SK-N-SH (cell line): ENCODE results near the gene FAM149B1. TPM values are rescaled to one million over a fixed set of nuclear protein-coding genes. Genes with fewer than 3 reads are reported as not detected.

Experiments
- CTCF ChIA-PET: fragments of 300-600, 350-600 bp; formaldehyde crosslinking; extraction: SDS; loops from one replicate; lab custom pipeline; 2021; lab: Yijun Ruan, JAX
- POLR2A ChIA-PET: fragments of 350-600 bp; sonication (Branson Sonifier 250); formaldehyde crosslinking; extraction: SDS; loops from one replicate; lab custom pipeline; 2020; ENCODE audit warnings: antibody characterized with exemption, inconsistent platforms; lab: Yijun Ruan, JAX
- DNase-seq: peaks from one replicate; pipeline ENCODE4 v3.0.0; 2012
- H2AFZ ChIP-seq: fragments of 200-600 bp; sonication (generic); 2 replicates; pipeline ENCODE4 v1.8.1; 2016; ENCODE audit warnings: antibody characterized with exemption, mild to moderate bottlenecking, low read depth
- H3F3A ChIP-seq: fragments of 200-600 bp; sonication (generic); replicated peaks from 2 replicates; pipeline ENCODE3; 2016; ENCODE audit warnings: antibody characterized with exemption, mild to moderate bottlenecking; ENCODE audit not compliant: insufficient read depth
- H3K27ac ChIP-seq, 2 experiments: fragments of 200-500 bp in 1 of 2; fragments of 200-600 bp in 1 of 2; sonication (Bioruptor generic) in 1 of 2; sonication (generic), shearing (Covaris generic) in 1 of 2; 2 replicates each; pipeline versions ENCODE4 v1.5.1 to v1.6.1; 2014 to 2016; ENCODE audit warnings: low read depth in 2 of 2, inconsistent platforms in 1 of 2, low read length in 1 of 2, mild to moderate bottlenecking in 1 of 2, mixed read lengths in 1 of 2
- H3K27me3 ChIP-seq: fragments of 200-600 bp; sonication (generic), shearing (Covaris generic); 2 replicates; pipeline ENCODE4 v1.6.1; 2016; ENCODE audit warnings: mixed run types; ENCODE audit not compliant: insufficient read depth
- H3K36me3 ChIP-seq, 2 experiments: fragments of 200-500 bp in 1 of 2; fragments of 200-600 bp in 1 of 2; sonication (Bioruptor generic) in 1 of 2; sonication (generic) in 1 of 2; replicated peaks in 1 of 2; 2 replicates each; pipeline versions ENCODE3 to v1.5.1; 2014 to 2016; ENCODE audit warnings: low read length in 1 of 2, mild to moderate bottlenecking in 1 of 2; ENCODE audit not compliant: insufficient read depth in 2 of 2, control insufficient read depth in 1 of 2
- H3K4me1 ChIP-seq, 2 experiments: fragments of 200-500 bp in 1 of 2; fragments of 200-600 bp in 1 of 2; sonication (Bioruptor generic) in 1 of 2; sonication (generic), shearing (Covaris generic) in 1 of 2; 2 replicates each; pipeline versions ENCODE4 v1.5.1 to v1.6.1; 2014 to 2016; ENCODE audit warnings: low read depth in 1 of 2, low read length in 1 of 2, mixed run types in 1 of 2; ENCODE audit not compliant: insufficient read depth in 2 of 2, control insufficient read depth in 1 of 2
- H3K4me2 ChIP-seq: fragments of 200-600 bp; sonication (generic), shearing (Covaris generic); 2 replicates; pipeline ENCODE4 v1.6.1; 2017; ENCODE audit warnings: mixed run types
- H3K4me3 ChIP-seq, 2 experiments: fragments of 200-500 bp in 1 of 2; fragments of 200-600 bp in 1 of 2; sonication (Bioruptor generic) in 1 of 2; sonication (generic), shearing (Covaris generic) in 1 of 2; 2 replicates each; pipeline versions ENCODE4 v1.5.1 to v1.8.1; 2014 to 2016; ENCODE audit warnings: low read depth in 2 of 2, inconsistent platforms in 1 of 2, low read length in 1 of 2, mild to moderate bottlenecking in 1 of 2, mixed read lengths in 1 of 2, moderate library complexity in 1 of 2
- H3K79me2 ChIP-seq: fragments of 200-600 bp; sonication (generic); 2 replicates; pipeline ENCODE4 v1.8.1; 2017; ENCODE audit warnings: mild to moderate bottlenecking; ENCODE audit not compliant: insufficient read depth
- H3K9ac ChIP-seq: fragments of 200-600 bp; sonication (generic); 2 replicates; pipeline ENCODE4 v1.6.1; 2017; ENCODE audit warnings: mixed run types
- H3K9me2 ChIP-seq: fragments of 200-600 bp; sonication (generic); 2 replicates; pipeline ENCODE4 v1.6.1; 2017; ENCODE audit warnings: mixed run types
- H3K9me3 ChIP-seq: fragments of 200-600 bp; sonication (generic); 2 replicates; pipeline ENCODE4 v1.6.1; 2017; ENCODE audit warnings: mixed run types, mild to moderate bottlenecking, moderate library complexity
- H4K20me1 ChIP-seq: fragments of 200-600 bp; sonication (generic); 2 replicates; pipeline ENCODE4 v1.6.1; 2017; ENCODE audit warnings: mild to moderate bottlenecking, mixed run types; ENCODE audit not compliant: insufficient read depth
- CTCF ChIP-seq: fragments of 200-600 bp; sonication (generic); IDR thresholded peaks from 2 replicates; pipeline ENCODE4 v1.6.1; 2017; ENCODE audit warnings: antibody characterized with exemption, mild to moderate bottlenecking, moderate library complexity
- EZH2phosphoT487 ChIP-seq: fragments of 200-600 bp; sonication (generic); IDR thresholded peaks from 2 replicates; pipeline ENCODE4 v1.6.1; 2017; ENCODE audit warnings: low read depth, mixed run types, mild to moderate bottlenecking, antibody characterized with exemption, moderate library complexity, borderline replicate concordance
- FOXM1 ChIP-seq: IDR thresholded peaks from 2 replicates; pipeline ENCODE4 v1.4.0; 2012; ENCODE audit warnings: low read depth, mild to moderate bottlenecking
- MEF2A ChIP-seq: IDR thresholded peaks from 2 replicates; pipeline ENCODE4 v1.4.0; 2012; ENCODE audit warnings: low read depth, borderline replicate concordance
- NRF1 ChIP-seq: IDR thresholded peaks from 2 replicates; pipeline ENCODE4 v1.6.1; 2012; ENCODE audit warnings: low read depth, mild to moderate bottlenecking, low read length
- PBX3 ChIP-seq: IDR thresholded peaks from 2 replicates; pipeline ENCODE4; 2012
- POLR2AphosphoS5 ChIP-seq: IDR thresholded peaks from 2 replicates; pipeline ENCODE4 v1.6.1; 2012; ENCODE audit warnings: low read depth, low read length
- RCOR1 ChIP-seq: fragments of 150-350 bp; IDR thresholded peaks from 2 replicates; pipeline ENCODE4 v1.6.1; 2017; ENCODE audit warnings: antibody characterized with exemption, low read length
- REST ChIP-seq: IDR thresholded peaks from 2 replicates; pipeline ENCODE4 v1.6.1; 2012; ENCODE audit warnings: mild to moderate bottlenecking, low read depth, low read length, moderate library complexity
- RFX5 ChIP-seq: IDR thresholded peaks from 2 replicates; pipeline ENCODE4 v1.6.1; 2012; ENCODE audit warnings: mild to moderate bottlenecking, improper control_type of control experiment, low read length
- RXRA ChIP-seq: IDR thresholded peaks from 2 replicates; pipeline ENCODE4 v1.4.0; 2012; ENCODE audit warnings: low read depth, mild to moderate bottlenecking, borderline replicate concordance
- TCF12 ChIP-seq: IDR thresholded peaks from 2 replicates; pipeline ENCODE4 v1.4.0; 2012
- YY1 ChIP-seq: IDR thresholded peaks from 2 replicates; pipeline ENCODE4 v1.4.0; 2012; ENCODE audit warnings: low read depth, mild to moderate bottlenecking
- WGBS: methylation state at CpG from one replicate; pipeline ENCODE4 v1.1.6; 2017; ENCODE audit warnings: low lambda C conversion rate; 5-methylcytosine and 5-hydroxymethylcytosine counted together
- polyA plus RNA-seq, 3 experiments: library from polyadenylated mRNA; depleted of rRNA; stranded (reverse); fragments of >200 nt; gene quantifications; 2 replicates each; pipeline ENCODE4 v1.2.3, GENCODE V29; 2012
- TF ChIP-seq, protein P1 (sequence below): IDR thresholded peaks from 2 replicates; pipeline ENCODE4 v1.4.0; 2012; ENCODE audit warnings: low read depth, borderline replicate concordance
- TF ChIP-seq, protein P2 (sequence below): IDR thresholded peaks from 2 replicates; pipeline ENCODE4 v1.4.0; 2012; ENCODE audit warnings: low read depth
- TF ChIP-seq, protein P3 (sequence below): fragments of 150-350 bp; IDR thresholded peaks from 2 replicates; pipeline ENCODE4 v1.6.1; 2016; ENCODE audit warnings: mild to moderate bottlenecking, low read depth, low read length
- TF ChIP-seq, protein P4 (sequence below): IDR thresholded peaks from 2 replicates; pipeline ENCODE4 v1.4.0; 2012; ENCODE audit warnings: low read depth, borderline replicate concordance

Gene FAM149B1
- polyA plus RNA-seq, 1 of the 3 experiments (the other 2 are of a cell fraction), result 28.2 TPM

DNA sequence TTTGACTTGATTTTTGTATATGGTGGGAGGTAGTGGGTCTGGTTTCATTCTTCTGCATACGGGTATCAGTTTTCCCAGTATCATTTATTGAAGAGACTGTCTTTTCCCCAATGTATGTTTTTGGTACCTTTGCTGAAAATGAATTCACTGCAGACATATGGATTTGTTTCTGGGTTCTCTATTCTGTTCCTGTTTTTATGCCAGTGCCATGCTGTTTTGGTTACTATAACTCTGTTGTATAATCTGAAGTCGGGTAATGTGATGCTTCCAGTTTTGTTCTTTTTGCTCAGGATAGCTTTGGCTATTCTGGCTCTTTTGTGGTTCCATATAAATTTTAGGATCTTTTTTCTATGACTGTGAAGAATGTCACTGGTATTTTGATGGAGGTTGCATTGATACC, 947 bp upstream of the FAM149B1 start:
- Histone ChIP-seq H2AFZ (no peak overlapping the region), H3K9me3 (no peaks in the 10 kb centered on the region), H3K27me3 (no peaks in the 10 kb centered on the region), H4K20me1 (peaks cover 9% of the 10 kb centered on the region), H3K4me3 (peak overlapping the region; percentile 64 to 83), H3K4me2 (peak overlapping the region; percentile 78), H3K27ac (peak overlapping the region in 1 of 2 experiments; percentile 93; a peak in 1 of 4 replicates), H3K9me2 (no peaks in the 10 kb centered on the region), H3F3A (peaks cover 16% of the 10 kb centered on the region), H3K4me1 (no peaks in the 10 kb centered on the region; a peak in 2 of 4 replicates), H3K9ac (peak overlapping the region; percentile 89), H3K79me2 (peaks cover 87% of the 10 kb centered on the region), H3K36me3 (peaks cover 17 to 33% of the 10 kb centered on the region in 2 experiments)
- POLR2A ChIA-PET, result no interaction called here
- CTCF ChIA-PET, result interaction anchor here (2.3 kb wide), 1 partner anchor 8 kb away, joined by 15 read pairs; no protein-coding TSS in a partner anchor
- no peak for DNase-seq
- 58% methylated on average over 2 of the region's 2 CpGs for WGBS
- no peak for TF ChIP-seq TCF12
- TF ChIP-seq EZH2phosphoT487, result no peak
- TF ChIP-seq NRF1, result no peak
- TF ChIP-seq YY1, result no peak
- TF ChIP-seq FOXM1, result no peak
- no peak for TF ChIP-seq REST
- TF ChIP-seq PBX3, result no peak
- TF ChIP-seq CTCF, result no peak
- no peak for TF ChIP-seq POLR2AphosphoS5
- TF ChIP-seq, protein P1, sequence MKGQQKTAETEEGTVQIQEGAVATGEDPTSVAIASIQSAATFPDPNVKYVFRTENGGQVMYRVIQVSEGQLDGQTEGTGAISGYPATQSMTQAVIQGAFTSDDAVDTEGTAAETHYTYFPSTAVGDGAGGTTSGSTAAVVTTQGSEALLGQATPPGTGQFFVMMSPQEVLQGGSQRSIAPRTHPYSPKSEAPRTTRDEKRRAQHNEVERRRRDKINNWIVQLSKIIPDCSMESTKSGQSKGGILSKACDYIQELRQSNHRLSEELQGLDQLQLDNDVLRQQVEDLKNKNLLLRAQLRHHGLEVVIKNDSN, result no peak
- no peak for TF ChIP-seq RXRA
- TF ChIP-seq MEF2A, result no peak
- TF ChIP-seq RCOR1, result no peak
- TF ChIP-seq RFX5, result no peak
- TF ChIP-seq, protein P2, sequence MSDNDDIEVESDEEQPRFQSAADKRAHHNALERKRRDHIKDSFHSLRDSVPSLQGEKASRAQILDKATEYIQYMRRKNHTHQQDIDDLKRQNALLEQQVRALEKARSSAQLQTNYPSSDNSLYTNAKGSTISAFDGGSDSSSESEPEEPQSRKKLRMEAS, result no peak
- TF ChIP-seq, protein P3, sequence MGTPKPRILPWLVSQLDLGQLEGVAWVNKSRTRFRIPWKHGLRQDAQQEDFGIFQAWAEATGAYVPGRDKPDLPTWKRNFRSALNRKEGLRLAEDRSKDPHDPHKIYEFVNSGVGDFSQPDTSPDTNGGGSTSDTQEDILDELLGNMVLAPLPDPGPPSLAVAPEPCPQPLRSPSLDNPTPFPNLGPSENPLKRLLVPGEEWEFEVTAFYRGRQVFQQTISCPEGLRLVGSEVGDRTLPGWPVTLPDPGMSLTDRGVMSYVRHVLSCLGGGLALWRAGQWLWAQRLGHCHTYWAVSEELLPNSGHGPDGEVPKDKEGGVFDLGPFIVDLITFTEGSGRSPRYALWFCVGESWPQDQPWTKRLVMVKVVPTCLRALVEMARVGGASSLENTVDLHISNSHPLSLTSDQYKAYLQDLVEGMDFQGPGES, result no peak
- TF ChIP-seq, protein P4, sequence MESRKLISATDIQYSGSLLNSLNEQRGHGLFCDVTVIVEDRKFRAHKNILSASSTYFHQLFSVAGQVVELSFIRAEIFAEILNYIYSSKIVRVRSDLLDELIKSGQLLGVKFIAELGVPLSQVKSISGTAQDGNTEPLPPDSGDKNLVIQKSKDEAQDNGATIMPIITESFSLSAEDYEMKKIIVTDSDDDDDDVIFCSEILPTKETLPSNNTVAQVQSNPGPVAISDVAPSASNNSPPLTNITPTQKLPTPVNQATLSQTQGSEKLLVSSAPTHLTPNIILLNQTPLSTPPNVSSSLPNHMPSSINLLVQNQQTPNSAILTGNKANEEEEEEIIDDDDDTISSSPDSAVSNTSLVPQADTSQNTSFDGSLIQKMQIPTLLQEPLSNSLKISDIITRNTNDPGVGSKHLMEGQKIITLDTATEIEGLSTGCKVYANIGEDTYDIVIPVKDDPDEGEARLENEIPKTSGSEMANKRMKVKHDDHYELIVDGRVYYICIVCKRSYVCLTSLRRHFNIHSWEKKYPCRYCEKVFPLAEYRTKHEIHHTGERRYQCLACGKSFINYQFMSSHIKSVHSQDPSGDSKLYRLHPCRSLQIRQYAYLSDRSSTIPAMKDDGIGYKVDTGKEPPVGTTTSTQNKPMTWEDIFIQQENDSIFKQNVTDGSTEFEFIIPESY, result no peak
